ENCODE measurements around the gene CACNA1A.

The CACNA1A gene

GRCh38 chr19:13499692-13500091 is 6.6 kb downstream of the CACNA1A start:
- no CpG with 5 or more reads among the region's 9 CpGs for WGBS (ENCODE audit: insufficient coverage, insufficient read length)
- Histone ChIP-seq H3K4me1 (ENCODE audit: control insufficient read depth, insufficient read depth, low read length) (no peaks in the 10 kb centered on the region), H3K4me3 (ENCODE audit: low read length) (no peak overlapping the region), H3K27ac (ENCODE audit: low read length) (no peak overlapping the region), H3K36me3 (ENCODE audit: control insufficient read depth, insufficient read depth, low read length) (no peaks in the 10 kb centered on the region), H3K9me3 (ENCODE audit: control insufficient read depth, insufficient read depth, low read length) (no peaks in the 10 kb centered on the region), H3K27me3 (ENCODE audit: control insufficient read depth, insufficient read depth, low read length) (no peaks in the 10 kb centered on the region)
- DNase-seq (ENCODE audit: low read depth, low spot score), result no peak

- Histone ChIP-seq H3K36me3 (ENCODE audit: control insufficient read depth, insufficient read depth, low read length) (no peaks in the 10 kb centered on the region), H3K27me3 (ENCODE audit: control insufficient read depth, insufficient read depth, low read length) (no peaks in the 10 kb centered on the region), H3K4me3 (ENCODE audit: low read length) (no peak overlapping the region), H3K27ac (ENCODE audit: low read length) (no peak overlapping the region), H3K9me3 (ENCODE audit: control insufficient read depth, insufficient read depth, low read length) (no peaks in the 10 kb centered on the region), H3K4me1 (ENCODE audit: control insufficient read depth, insufficient read depth, low read length) (no peaks in the 10 kb centered on the region)
- WGBS (ENCODE audit: insufficient coverage, insufficient read length), result no CpG with 5 or more reads among the region's 1 CpG
- DNase-seq (ENCODE audit: low read depth, low spot score), result no peak
These were observed 12.6 kb downstream of the CACNA1A start for GRCh38 chr19:13493516-13494310.

- Histone ChIP-seq H3K9me3 (ENCODE audit: control insufficient read depth, insufficient read depth, low read length) (no peaks in the 10 kb centered on the region), H3K4me3 (ENCODE audit: low read length) (no peak overlapping the region), H3K27ac (ENCODE audit: low read length) (no peak overlapping the region), H3K36me3 (ENCODE audit: control insufficient read depth, insufficient read depth, low read length) (no peaks in the 10 kb centered on the region), H3K4me1 (ENCODE audit: control insufficient read depth, insufficient read depth, low read length) (no peaks in the 10 kb centered on the region), H3K27me3 (ENCODE audit: control insufficient read depth, insufficient read depth, low read length) (no peaks in the 10 kb centered on the region)
- DNase-seq (ENCODE audit: low read depth, low spot score), result no peak
- no CpG with 5 or more reads among the region's 3 CpGs for WGBS (ENCODE audit: insufficient coverage, insufficient read length)
These were observed 14.2 kb downstream of the CACNA1A start for GRCh38 chr19:13492128-13492527.

- Histone ChIP-seq H3K9me3 (ENCODE audit: control insufficient read depth, insufficient read depth, low read length) (no peaks in the 10 kb centered on the region), H3K4me1 (ENCODE audit: control insufficient read depth, insufficient read depth, low read length) (no peaks in the 10 kb centered on the region), H3K36me3 (ENCODE audit: control insufficient read depth, insufficient read depth, low read length) (no peaks in the 10 kb centered on the region), H3K4me3 (ENCODE audit: low read length) (no peak overlapping the region), H3K27me3 (ENCODE audit: control insufficient read depth, insufficient read depth, low read length) (no peaks in the 10 kb centered on the region), H3K27ac (ENCODE audit: low read length) (no peak overlapping the region)
- WGBS (ENCODE audit: insufficient coverage, insufficient read length), result no CpG with 5 or more reads among the region's 1 CpG
- no peak for DNase-seq (ENCODE audit: low read depth, low spot score)
These were observed 18.3 kb downstream of the CACNA1A start for GRCh38 chr19:13487985-13488384.

- no peaks in the 10 kb centered on the region for H3K4me1 ChIP-seq (ENCODE audit: control insufficient read depth, insufficient read depth, low read length)
- no peaks in the 10 kb centered on the region for H3K36me3 ChIP-seq (ENCODE audit: control insufficient read depth, insufficient read depth, low read length)
- H3K27me3 ChIP-seq (ENCODE audit: control insufficient read depth, insufficient read depth, low read length), result no peaks in the 10 kb centered on the region
- no peak overlapping the region for H3K4me3 ChIP-seq (ENCODE audit: low read length)
- no peak overlapping the region for H3K27ac ChIP-seq (ENCODE audit: low read length)
- no peaks in the 10 kb centered on the region for H3K9me3 ChIP-seq (ENCODE audit: control insufficient read depth, insufficient read depth, low read length)
- WGBS (ENCODE audit: insufficient coverage, insufficient read length), result no CpG with 5 or more reads among the region's 1 CpG
- DNase-seq (ENCODE audit: low read depth, low spot score), result no peak
These were observed 22.1 kb downstream of the CACNA1A start for GRCh38 chr19:13484166-13484565.

GRCh38 chr19:13483215-13483614 is 23.1 kb downstream of the CACNA1A start:
- H3K27me3 ChIP-seq (ENCODE audit: control insufficient read depth, insufficient read depth, low read length), result no peaks in the 10 kb centered on the region
- no peaks in the 10 kb centered on the region for H3K36me3 ChIP-seq (ENCODE audit: control insufficient read depth, insufficient read depth, low read length)
- H3K4me1 ChIP-seq (ENCODE audit: control insufficient read depth, insufficient read depth, low read length), result no peaks in the 10 kb centered on the region
- WGBS (ENCODE audit: insufficient coverage, insufficient read length), result no CpG with 5 or more reads among the region's 5 CpGs
- DNase-seq (ENCODE audit: low read depth, low spot score), result no peak
- H3K9me3 ChIP-seq (ENCODE audit: control insufficient read depth, insufficient read depth, low read length), result no peaks in the 10 kb centered on the region
- no peak overlapping the region for H3K4me3 ChIP-seq (ENCODE audit: low read length)
- no peak overlapping the region for H3K27ac ChIP-seq (ENCODE audit: low read length)

- Histone ChIP-seq H3K27me3 (ENCODE audit: control insufficient read depth, insufficient read depth, low read length) (no peaks in the 10 kb centered on the region), H3K36me3 (ENCODE audit: control insufficient read depth, insufficient read depth, low read length) (no peaks in the 10 kb centered on the region), H3K4me3 (ENCODE audit: low read length) (no peak overlapping the region), H3K4me1 (ENCODE audit: control insufficient read depth, insufficient read depth, low read length) (no peaks in the 10 kb centered on the region), H3K9me3 (ENCODE audit: control insufficient read depth, insufficient read depth, low read length) (peaks cover 1% of the 10 kb centered on the region; the same call in 1 of the 2 replicates), H3K27ac (ENCODE audit: low read length) (no peak overlapping the region)
- no peak for DNase-seq (ENCODE audit: low read depth, low spot score)
- WGBS (ENCODE audit: insufficient coverage, insufficient read length), result no CpG with 5 or more reads among the region's 2 CpGs
These were observed 27.7 kb downstream of the CACNA1A start for GRCh38 chr19:13478576-13478975.

- WGBS (ENCODE audit: insufficient coverage, insufficient read length), result no CpG with 5 or more reads among the region's 1 CpG
- H3K27me3 ChIP-seq (ENCODE audit: control insufficient read depth, insufficient read depth, low read length), result no peaks in the 10 kb centered on the region
- no peak overlapping the region for H3K27ac ChIP-seq (ENCODE audit: low read length)
- H3K4me3 ChIP-seq (ENCODE audit: low read length), result no peak overlapping the region
- H3K4me1 ChIP-seq (ENCODE audit: control insufficient read depth, insufficient read depth, low read length), result no peaks in the 10 kb centered on the region
- peaks cover 1% of the 10 kb centered on the region; the same call in 1 of the 2 replicates for H3K9me3 ChIP-seq (ENCODE audit: control insufficient read depth, insufficient read depth, low read length)
- no peak for DNase-seq (ENCODE audit: low read depth, low spot score)
- no peaks in the 10 kb centered on the region for H3K36me3 ChIP-seq (ENCODE audit: control insufficient read depth, insufficient read depth, low read length)
These were observed 30.2 kb downstream of the CACNA1A start for GRCh38 chr19:13476071-13476470.

GRCh38 chr19:13475044-13475443 is 31.2 kb downstream of the CACNA1A start:
- DNase-seq (ENCODE audit: low read depth, low spot score), result no peak
- Histone ChIP-seq H3K27ac (ENCODE audit: low read length) (no peak overlapping the region), H3K4me1 (ENCODE audit: control insufficient read depth, insufficient read depth, low read length) (no peaks in the 10 kb centered on the region), H3K9me3 (ENCODE audit: control insufficient read depth, insufficient read depth, low read length) (peaks cover 1% of the 10 kb centered on the region; the same call in 1 of the 2 replicates), H3K4me3 (ENCODE audit: low read length) (no peak overlapping the region), H3K36me3 (ENCODE audit: control insufficient read depth, insufficient read depth, low read length) (no peaks in the 10 kb centered on the region), H3K27me3 (ENCODE audit: control insufficient read depth, insufficient read depth, low read length) (no peaks in the 10 kb centered on the region)

- Histone ChIP-seq H3K9me3 (ENCODE audit: control insufficient read depth, insufficient read depth, low read length) (no peaks in the 10 kb centered on the region), H3K4me1 (ENCODE audit: control insufficient read depth, insufficient read depth, low read length) (peaks cover 2% of the 10 kb centered on the region; the same call in 1 of the 2 replicates), H3K27me3 (ENCODE audit: control insufficient read depth, insufficient read depth, low read length) (no peaks in the 10 kb centered on the region), H3K36me3 (ENCODE audit: control insufficient read depth, insufficient read depth, low read length) (no peaks in the 10 kb centered on the region), H3K27ac (ENCODE audit: low read length) (no peak overlapping the region), H3K4me3 (ENCODE audit: low read length) (no peak overlapping the region)
- WGBS (ENCODE audit: insufficient coverage, insufficient read length), result no CpG with 5 or more reads among the region's 5 CpGs
- DNase-seq (ENCODE audit: low read depth, low spot score), result no peak
These were observed 39.6 kb downstream of the CACNA1A start for GRCh38 chr19:13466697-13467096.

GRCh38 chr19:13463296-13463695 is 43.0 kb downstream of the CACNA1A start:
- no peak for DNase-seq (ENCODE audit: low read depth, low spot score)
- no peaks in the 10 kb centered on the region for H3K27me3 ChIP-seq (ENCODE audit: control insufficient read depth, insufficient read depth, low read length)

More at GRCh38 chr19:13463296-13463695, 43.0 kb downstream of the CACNA1A start:
- no CpG with 5 or more reads among the region's 6 CpGs for WGBS (ENCODE audit: insufficient coverage, insufficient read length)
- Histone ChIP-seq H3K4me1 (ENCODE audit: control insufficient read depth, insufficient read depth, low read length) (peaks cover 7% of the 10 kb centered on the region), H3K27ac (ENCODE audit: low read length) (no peak overlapping the region), H3K4me3 (ENCODE audit: low read length) (no peak overlapping the region), H3K36me3 (ENCODE audit: control insufficient read depth, insufficient read depth, low read length) (no peaks in the 10 kb centered on the region), H3K9me3 (ENCODE audit: control insufficient read depth, insufficient read depth, low read length) (no peaks in the 10 kb centered on the region)

All from iPS DF 6.9 (cell line).